ENCODE results near the gene ZSCAN10.

Gene ZSCAN10

GRCh38 chr16:3123986-3124886, 25.1 kb upstream of the ZSCAN10 start:
- in situ Hi-C loops (cut with MboI; ENCODE audit: low pct_unique_long_range_greater_than_20kb, low sequenced_read_pairs, unreplicated experiment) = no loop called here
- TF ChIP-seq CTCF (IDR thresholded peaks at IDR 0.05; ENCODE audit: extremely low read depth, insufficient read depth, missing control alignments) = peak; percentile 19
- DNase-seq (ENCODE audit: low spot score) = peak; percentile 96

- no peak for TF ChIP-seq CTCF (IDR thresholded peaks at IDR 0.05; ENCODE audit: extremely low read depth, insufficient read depth, missing control alignments)
- in situ Hi-C loops (cut with MboI; ENCODE audit: low pct_unique_long_range_greater_than_20kb, low sequenced_read_pairs, unreplicated experiment) = no loop called here
- DNase-seq (ENCODE audit: low spot score) = no peak
Observed at GRCh38 chr16:3122926-3123570, 24.0 kb upstream of the ZSCAN10 start.

GRCh38 chr16:3121851-3122467, 22.9 kb upstream of the ZSCAN10 start:
- no peak for TF ChIP-seq CTCF (IDR thresholded peaks at IDR 0.05; ENCODE audit: extremely low read depth, insufficient read depth, missing control alignments)
- DNase-seq (ENCODE audit: low spot score) = no peak
- in situ Hi-C loops (cut with MboI; ENCODE audit: low pct_unique_long_range_greater_than_20kb, low sequenced_read_pairs, unreplicated experiment) = no loop called here

GRCh38 chr16:3120435-3120834, 21.3 kb upstream of the ZSCAN10 start:
- in situ Hi-C loops (cut with MboI; ENCODE audit: low pct_unique_long_range_greater_than_20kb, low sequenced_read_pairs, unreplicated experiment) = no loop called here
- TF ChIP-seq CTCF (IDR thresholded peaks at IDR 0.05; ENCODE audit: extremely low read depth, insufficient read depth, missing control alignments) = no peak
- DNase-seq (ENCODE audit: low spot score) = no peak

GRCh38 chr16:3119701-3120408, 20.8 kb upstream of the ZSCAN10 start:
- no peak for TF ChIP-seq CTCF (IDR thresholded peaks at IDR 0.05; ENCODE audit: extremely low read depth, insufficient read depth, missing control alignments)
- no peak for DNase-seq (ENCODE audit: low spot score)
- in situ Hi-C loops (cut with MboI; ENCODE audit: low pct_unique_long_range_greater_than_20kb, low sequenced_read_pairs, unreplicated experiment) = no loop called here

GRCh38 chr16:3119286-3119685, 20.2 kb upstream of the ZSCAN10 start:
- in situ Hi-C loops (cut with MboI; ENCODE audit: low pct_unique_long_range_greater_than_20kb, low sequenced_read_pairs, unreplicated experiment) = no loop called here
- no peak for TF ChIP-seq CTCF (IDR thresholded peaks at IDR 0.05; ENCODE audit: extremely low read depth, insufficient read depth, missing control alignments)
- DNase-seq (ENCODE audit: low spot score) = no peak

Data from GM13977 (cell line).